GM20431 (cell line): ENCODE results near the gene DCAF11.

Experiments used
- in situ Hi-C: fragments of 300-500 bp; cut with MseI, MboI; formaldehyde crosslinking; loops from one replicate; pipeline ENCODE4 v1.15.0; 2020; ENCODE audit warnings: low sequenced_read_pairs; ENCODE audit not compliant: unreplicated experiment

Gene DCAF11

DNA sequence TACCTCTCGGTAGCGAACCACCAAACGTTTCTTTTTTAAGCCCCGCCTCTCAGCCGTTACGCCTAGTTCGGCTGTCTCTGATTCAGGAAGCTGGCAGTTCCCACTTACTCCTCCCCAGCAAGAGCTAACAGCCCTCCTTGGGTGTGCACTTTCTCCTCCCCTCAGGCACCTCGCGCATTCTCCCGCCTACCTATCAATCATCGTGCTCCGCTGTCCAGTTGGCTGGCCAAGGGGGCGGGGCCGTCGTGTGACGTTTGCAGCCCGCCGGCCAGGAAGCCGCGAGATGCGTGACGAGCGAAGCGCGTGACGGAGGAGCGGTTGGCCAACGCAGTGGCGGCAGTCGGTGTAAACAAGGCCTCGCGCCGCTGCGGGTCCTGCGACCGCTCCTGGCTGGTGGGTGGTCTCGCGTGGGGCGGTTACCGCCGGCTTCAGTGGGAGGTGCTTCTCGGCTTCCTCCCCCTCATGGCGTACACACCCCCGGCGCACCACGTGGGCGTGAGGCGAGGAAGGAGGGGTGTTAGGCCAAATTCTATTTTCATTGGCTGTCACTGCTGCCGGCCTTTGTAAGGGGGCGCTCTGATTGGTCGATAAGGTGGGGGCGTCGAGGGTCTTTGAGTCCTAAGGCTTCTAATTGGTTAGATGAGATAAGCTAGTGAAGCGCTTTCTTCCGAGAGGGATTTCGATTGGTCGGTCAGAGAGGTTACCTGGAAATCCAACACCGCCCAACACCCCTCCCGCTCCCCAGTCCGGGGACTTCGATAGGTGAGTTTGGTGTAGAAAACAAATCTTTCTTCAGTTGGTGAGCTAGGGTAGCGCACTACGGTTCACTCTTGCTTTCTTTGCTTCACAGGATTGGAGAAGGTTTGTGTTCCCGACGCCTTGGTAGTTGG lies at the start of gene DCAF11, which contains the start of gene NRL:
Gene DCAF11, plus strand, starts transcription at position 246 of the 890 bp plus-strand sequence. CDS start 818 bp downstream, outside the sequence.
Gene NRL, minus strand, starts transcription at position 418 of the 890 bp plus-strand sequence. CDS start 32,101 bp downstream, outside the sequence.
- in situ Hi-C loops = no loop called here

GRCh38 chr14:24064856-24065255 lies 49.7 kb upstream of the DCAF11 start:
- in situ Hi-C loops = no loop called here

DNA sequence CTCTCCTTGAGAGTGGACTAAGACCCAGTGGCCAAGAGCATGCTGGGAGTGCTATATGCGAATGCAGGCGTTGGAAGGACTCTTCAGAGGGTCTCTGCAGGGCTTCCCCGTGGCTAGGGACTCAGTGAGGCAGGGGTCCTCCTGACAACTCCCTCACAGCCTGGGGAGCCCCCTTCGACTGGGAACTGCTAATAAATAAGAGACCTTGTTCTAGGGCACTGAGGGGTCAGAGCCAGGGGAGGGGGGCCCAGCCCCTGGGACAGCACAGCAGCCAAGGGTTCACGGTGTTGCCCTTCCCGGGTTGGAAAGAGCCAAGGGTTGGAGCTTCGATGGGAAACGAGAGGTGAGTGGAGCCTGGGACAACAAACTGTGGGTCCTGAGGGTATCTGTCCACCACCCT lies 49.2 kb upstream of the DCAF11 start:
- in situ Hi-C loops = no loop called here

- in situ Hi-C loops = no loop called here
Observed at GRCh38 chr14:24066496-24067132, 48.0 kb upstream of the DCAF11 start.

DNA sequence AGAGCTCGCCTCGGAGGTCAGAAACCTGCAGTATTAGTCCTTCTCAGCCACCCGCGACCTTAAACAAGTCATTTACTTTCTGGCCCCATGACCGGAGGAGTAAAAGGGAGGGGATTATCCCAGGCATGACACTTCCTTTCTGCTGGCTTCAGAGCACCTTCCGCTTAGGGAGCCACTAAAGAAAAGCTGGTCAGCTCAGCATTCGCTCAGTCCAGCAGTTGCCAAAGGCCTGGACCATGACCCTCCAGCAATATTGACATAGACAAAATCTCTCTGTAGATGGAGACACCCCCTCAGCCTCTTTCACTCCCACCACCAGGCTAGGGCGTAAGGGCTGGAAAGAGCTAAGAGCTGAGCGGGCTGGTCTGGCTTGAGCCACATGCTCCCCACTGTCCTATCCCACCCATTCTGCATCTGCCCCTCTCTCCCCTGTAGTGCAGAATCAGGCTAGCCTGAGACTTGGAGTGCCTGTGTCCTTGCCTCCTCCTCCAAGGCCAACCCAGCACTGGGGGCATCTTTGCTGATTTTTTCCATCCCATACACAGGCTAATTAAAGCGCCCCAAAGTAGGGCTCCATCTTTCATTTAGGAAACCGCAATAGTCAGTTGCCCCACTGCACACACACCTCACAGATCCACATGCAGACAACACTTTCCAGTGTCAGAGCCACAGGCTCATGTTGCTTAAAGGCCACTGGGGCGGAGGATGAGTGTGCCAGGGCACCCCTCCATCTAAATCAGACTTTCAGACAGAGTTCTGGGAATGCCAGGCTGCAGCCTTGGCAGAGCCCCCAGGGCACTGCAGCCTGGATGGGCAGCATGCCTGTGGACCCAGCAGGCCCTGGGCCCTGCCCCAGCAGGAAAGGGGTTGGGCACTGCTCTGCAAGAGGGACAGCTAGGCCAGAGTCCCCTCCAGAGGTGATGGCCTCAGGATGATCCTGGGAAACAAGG lies 47.2 kb upstream of the DCAF11 start:
- in situ Hi-C loops = no loop called here

- in situ Hi-C loops = no loop called here
Observed at GRCh38 chr14:24068711-24069410, 45.7 kb upstream of the DCAF11 start.

- in situ Hi-C loops = no loop called here
Observed at GRCh38 chr14:24069411-24069735, 45.2 kb upstream of the DCAF11 start.

DNA sequence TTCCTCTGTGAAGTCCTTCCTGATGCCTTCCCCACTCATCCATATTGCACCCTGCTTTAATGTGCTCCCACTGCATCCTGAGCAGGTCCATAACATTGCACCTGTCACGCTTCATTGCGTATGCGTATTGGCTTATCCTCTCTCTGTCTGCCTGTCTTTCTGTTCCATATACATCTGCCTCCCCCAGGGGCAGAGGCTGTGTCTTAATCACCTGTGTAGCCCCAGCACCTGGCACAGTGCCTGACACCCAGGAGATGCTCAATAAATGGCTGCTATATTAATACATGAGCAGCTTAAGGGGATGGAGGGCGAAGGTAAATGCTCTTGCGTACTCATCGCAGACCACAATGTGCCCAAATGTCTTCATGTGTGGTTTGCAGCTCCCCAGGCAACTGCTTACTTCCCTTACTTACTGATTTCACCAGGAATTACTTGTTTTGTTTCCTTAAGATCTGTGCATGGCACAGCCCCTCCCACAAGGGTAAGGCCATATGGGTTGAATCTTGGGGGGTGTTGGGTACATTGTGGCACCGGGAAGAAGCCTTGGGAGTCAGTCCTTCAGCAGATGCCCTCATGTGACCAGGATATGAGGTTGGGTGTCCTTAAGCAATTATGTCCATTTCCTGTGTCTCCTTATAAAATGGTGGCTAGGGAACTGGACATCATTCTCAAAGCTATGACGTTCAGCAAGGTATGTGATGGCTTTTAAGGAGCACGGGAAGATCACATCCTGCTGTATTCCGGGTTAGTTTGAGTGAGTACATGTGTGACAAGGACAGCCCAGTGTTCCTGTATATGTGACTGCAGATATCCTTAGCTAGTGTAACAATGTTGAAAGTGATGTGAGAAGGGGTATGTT lies 44.1 kb upstream of the DCAF11 start:
- in situ Hi-C loops = no loop called here

DNA sequence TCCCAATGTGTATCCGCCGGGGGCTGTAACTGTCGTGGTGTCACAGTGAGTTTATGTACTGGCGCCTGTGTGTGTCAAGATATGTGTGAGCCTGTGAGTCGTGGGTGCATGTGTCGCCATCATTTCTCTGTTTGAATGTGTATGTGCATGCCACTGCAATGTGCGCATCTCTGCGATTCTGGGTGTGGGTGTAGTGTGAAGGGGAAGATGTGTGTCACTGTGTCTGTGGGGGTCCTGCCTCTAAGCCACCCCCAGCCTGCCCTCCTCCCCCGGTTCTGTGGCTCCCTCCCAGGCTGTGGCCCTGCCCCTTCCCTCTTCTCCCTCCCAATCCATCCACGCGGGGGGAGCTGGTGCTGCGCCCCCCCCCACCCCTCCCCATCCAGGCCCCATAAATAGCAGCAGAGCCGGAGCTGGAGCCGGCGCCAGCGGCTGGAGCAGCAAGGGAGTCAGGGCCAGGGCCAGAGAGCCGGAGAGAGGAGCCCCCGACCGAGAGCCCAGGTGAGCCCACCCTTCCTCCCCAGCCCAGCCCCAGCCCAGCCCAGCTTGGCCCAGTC lies 43.4 kb upstream of the DCAF11 start, which contains the start of gene CPNE6:
Gene CPNE6, plus strand, starts transcription at position 419 of the 554 bp plus-strand sequence. CDS start 1,375 bp downstream, outside the sequence.
- in situ Hi-C loops = no loop called here

- in situ Hi-C loops = no loop called here
Observed at GRCh38 chr14:24071836-24072430, 42.6 kb upstream of the DCAF11 start.

GRCh38 chr14:24072436-24072835 lies 42.1 kb upstream of the DCAF11 start:
- in situ Hi-C loops = no loop called here

- in situ Hi-C loops = no loop called here
Observed at GRCh38 chr14:24072881-24073877, 41.4 kb upstream of the DCAF11 start.

DNA sequence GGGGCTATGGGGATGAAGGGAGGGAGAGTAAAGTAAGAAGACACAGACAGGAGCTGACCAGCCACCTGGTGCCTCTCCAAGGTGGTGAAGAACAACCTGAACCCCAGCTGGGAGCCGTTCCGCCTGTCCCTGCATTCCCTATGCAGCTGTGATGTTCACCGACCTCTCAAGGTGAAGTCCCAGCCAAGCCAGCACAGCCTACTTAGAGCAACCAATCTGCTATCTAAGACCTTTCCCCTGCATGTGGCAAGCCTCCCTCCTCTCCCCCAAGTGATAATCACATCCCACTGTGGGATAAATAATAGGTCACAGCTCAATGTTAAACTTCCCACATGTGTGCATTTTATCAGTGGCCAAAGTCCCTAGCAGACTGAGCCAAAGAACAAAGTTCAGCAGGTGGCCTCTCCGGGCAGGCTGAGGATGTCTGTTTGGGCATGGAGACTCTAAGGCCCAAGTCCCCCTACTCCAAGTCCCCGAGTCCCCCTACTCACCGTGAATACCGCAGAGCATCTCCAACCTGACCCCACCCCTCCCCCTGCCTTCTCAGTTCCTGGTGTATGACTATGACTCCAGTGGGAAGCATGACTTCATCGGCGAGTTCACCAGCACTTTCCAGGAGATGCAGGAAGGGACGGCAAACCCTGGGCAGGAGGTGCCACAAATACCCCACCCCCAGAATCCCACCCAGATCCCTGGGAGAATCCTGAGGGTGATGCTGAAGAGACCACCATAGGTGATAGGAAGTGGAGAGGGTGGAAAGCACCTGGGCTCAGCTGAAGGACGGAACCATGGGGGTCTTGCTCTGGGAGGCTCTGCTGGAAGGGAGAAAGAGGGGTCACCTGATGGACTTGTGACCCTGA lies 39.7 kb upstream of the DCAF11 start:
- in situ Hi-C loops = no loop called here

- in situ Hi-C loops = no loop called here
Observed at GRCh38 chr14:24075485-24076301, 38.9 kb upstream of the DCAF11 start.

DNA sequence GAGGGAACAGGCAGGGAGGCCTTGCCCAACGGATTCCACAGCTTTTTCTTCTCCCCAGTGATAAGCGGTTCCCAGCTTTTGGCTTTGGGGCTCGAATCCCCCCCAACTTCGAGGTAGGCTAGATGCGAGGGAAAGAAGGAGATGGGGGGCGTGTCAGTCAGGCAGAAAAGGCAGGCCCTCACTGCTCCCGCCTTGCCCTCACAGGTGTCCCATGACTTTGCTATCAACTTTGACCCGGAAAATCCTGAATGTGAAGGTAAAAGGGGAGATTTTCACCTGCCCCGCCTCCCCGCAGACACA lies 38.3 kb upstream of the DCAF11 start:
- in situ Hi-C loops = no loop called here
